Measurements from ENCODE around the gene UBQLN1.

UBQLN1 gene

GRCh38 chr9:83642793-83643192 lies 65.0 kb downstream of the UBQLN1 start:
- no peak overlapping the region for H3K27ac ChIP-seq (ENCODE audit: insufficient read depth, low read length, poor library complexity, severe bottlenecking)
- H3K4me1 ChIP-seq (ENCODE audit: control insufficient read depth, insufficient read depth, low read length, poor library complexity, severe bottlenecking) = no peaks in the 10 kb centered on the region
- no peaks in the 10 kb centered on the region for H3K27me3 ChIP-seq (replicated peaks; ENCODE audit: control insufficient read depth, insufficient read depth, low read length, poor library complexity, severe bottlenecking)
- no peak for DNase-seq
- no peaks in the 10 kb centered on the region for H3K36me3 ChIP-seq (ENCODE audit: control insufficient read depth, insufficient read depth, low read length)
- H3K4me3 ChIP-seq (ENCODE audit: insufficient read depth, low read depth, low read length, poor library complexity, severe bottlenecking) = no peak overlapping the region
- H3K9me3 ChIP-seq (ENCODE audit: control insufficient read depth, low read length) = no peaks in the 10 kb centered on the region

- no peak for DNase-seq
- Histone ChIP-seq H3K27me3 (replicated peaks; ENCODE audit: control insufficient read depth, insufficient read depth, low read length, poor library complexity, severe bottlenecking) (no peaks in the 10 kb centered on the region), H3K36me3 (ENCODE audit: control insufficient read depth, insufficient read depth, low read length) (no peaks in the 10 kb centered on the region), H3K4me1 (ENCODE audit: control insufficient read depth, insufficient read depth, low read length, poor library complexity, severe bottlenecking) (no peaks in the 10 kb centered on the region), H3K9me3 (ENCODE audit: control insufficient read depth, low read length) (no peaks in the 10 kb centered on the region), H3K27ac (ENCODE audit: insufficient read depth, low read length, poor library complexity, severe bottlenecking) (no peak overlapping the region), H3K4me3 (ENCODE audit: insufficient read depth, low read depth, low read length, poor library complexity, severe bottlenecking) (no peak overlapping the region)
These were observed 68.5 kb downstream of the UBQLN1 start for GRCh38 chr9:83639266-83639665.

- no peak for DNase-seq
- no peaks in the 10 kb centered on the region for H3K27me3 ChIP-seq (replicated peaks; ENCODE audit: control insufficient read depth, insufficient read depth, low read length, poor library complexity, severe bottlenecking)
- no peak overlapping the region for H3K4me3 ChIP-seq (ENCODE audit: insufficient read depth, low read depth, low read length, poor library complexity, severe bottlenecking)
These were observed 70.4 kb downstream of the UBQLN1 start for GRCh38 chr9:83637389-83637788.

GRCh38 chr9:83636813-83637212 lies 70.9 kb downstream of the UBQLN1 start:
- Histone ChIP-seq H3K4me1 (ENCODE audit: control insufficient read depth, insufficient read depth, low read length, poor library complexity, severe bottlenecking) (no peaks in the 10 kb centered on the region), H3K36me3 (ENCODE audit: control insufficient read depth, insufficient read depth, low read length) (no peaks in the 10 kb centered on the region), H3K27me3 (replicated peaks; ENCODE audit: control insufficient read depth, insufficient read depth, low read length, poor library complexity, severe bottlenecking) (no peaks in the 10 kb centered on the region), H3K9me3 (ENCODE audit: control insufficient read depth, low read length) (no peaks in the 10 kb centered on the region), H3K27ac (ENCODE audit: insufficient read depth, low read length, poor library complexity, severe bottlenecking) (no peak overlapping the region), H3K4me3 (ENCODE audit: insufficient read depth, low read depth, low read length, poor library complexity, severe bottlenecking) (no peak overlapping the region)
- DNase-seq = no peak

More at GRCh38 chr9:83637389-83637788, 70.4 kb downstream of the UBQLN1 start:
- no peaks in the 10 kb centered on the region for H3K4me1 ChIP-seq (ENCODE audit: control insufficient read depth, insufficient read depth, low read length, poor library complexity, severe bottlenecking)
- no peak overlapping the region for H3K27ac ChIP-seq (ENCODE audit: insufficient read depth, low read length, poor library complexity, severe bottlenecking)
- H3K36me3 ChIP-seq (ENCODE audit: control insufficient read depth, insufficient read depth, low read length) = no peaks in the 10 kb centered on the region
- no peaks in the 10 kb centered on the region for H3K9me3 ChIP-seq (ENCODE audit: control insufficient read depth, low read length)

DNA sequence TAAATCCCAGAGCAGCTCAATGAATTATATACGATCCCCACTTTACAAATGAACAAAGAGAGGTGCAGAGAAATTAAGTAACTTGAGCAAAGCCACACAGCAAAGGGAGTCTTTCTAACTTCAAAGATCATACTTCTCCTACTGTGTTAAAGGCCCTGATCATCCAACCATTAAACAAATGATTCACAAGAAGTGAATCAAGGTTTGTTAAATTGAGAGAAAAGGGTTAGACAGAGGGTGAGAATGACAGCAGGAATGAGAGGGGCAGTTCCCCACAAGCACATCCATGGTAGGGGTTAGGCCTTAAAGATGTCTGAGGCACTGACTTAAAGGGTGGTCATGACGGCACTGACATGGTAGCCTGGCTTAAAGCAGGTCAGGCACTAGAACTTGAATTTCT lies 74.1 kb downstream of the UBQLN1 start:
- Histone ChIP-seq H3K4me1 (ENCODE audit: control insufficient read depth, insufficient read depth, low read length, poor library complexity, severe bottlenecking) (no peaks in the 10 kb centered on the region), H3K4me3 (ENCODE audit: insufficient read depth, low read depth, low read length, poor library complexity, severe bottlenecking) (no peak overlapping the region), H3K27me3 (replicated peaks; ENCODE audit: control insufficient read depth, insufficient read depth, low read length, poor library complexity, severe bottlenecking) (no peaks in the 10 kb centered on the region), H3K36me3 (ENCODE audit: control insufficient read depth, insufficient read depth, low read length) (no peaks in the 10 kb centered on the region), H3K27ac (ENCODE audit: insufficient read depth, low read length, poor library complexity, severe bottlenecking) (no peak overlapping the region), H3K9me3 (ENCODE audit: control insufficient read depth, low read length) (no peaks in the 10 kb centered on the region)
- DNase-seq = no peak

GRCh38 chr9:83633255-83633654 lies 74.5 kb downstream of the UBQLN1 start:
- Histone ChIP-seq H3K27me3 (replicated peaks; ENCODE audit: control insufficient read depth, insufficient read depth, low read length, poor library complexity, severe bottlenecking) (no peaks in the 10 kb centered on the region), H3K27ac (ENCODE audit: insufficient read depth, low read length, poor library complexity, severe bottlenecking) (no peak overlapping the region), H3K4me1 (ENCODE audit: control insufficient read depth, insufficient read depth, low read length, poor library complexity, severe bottlenecking) (no peaks in the 10 kb centered on the region), H3K9me3 (ENCODE audit: control insufficient read depth, low read length) (no peaks in the 10 kb centered on the region), H3K4me3 (ENCODE audit: insufficient read depth, low read depth, low read length, poor library complexity, severe bottlenecking) (no peak overlapping the region), H3K36me3 (ENCODE audit: control insufficient read depth, insufficient read depth, low read length) (no peaks in the 10 kb centered on the region)
- no peak for DNase-seq

DNA sequence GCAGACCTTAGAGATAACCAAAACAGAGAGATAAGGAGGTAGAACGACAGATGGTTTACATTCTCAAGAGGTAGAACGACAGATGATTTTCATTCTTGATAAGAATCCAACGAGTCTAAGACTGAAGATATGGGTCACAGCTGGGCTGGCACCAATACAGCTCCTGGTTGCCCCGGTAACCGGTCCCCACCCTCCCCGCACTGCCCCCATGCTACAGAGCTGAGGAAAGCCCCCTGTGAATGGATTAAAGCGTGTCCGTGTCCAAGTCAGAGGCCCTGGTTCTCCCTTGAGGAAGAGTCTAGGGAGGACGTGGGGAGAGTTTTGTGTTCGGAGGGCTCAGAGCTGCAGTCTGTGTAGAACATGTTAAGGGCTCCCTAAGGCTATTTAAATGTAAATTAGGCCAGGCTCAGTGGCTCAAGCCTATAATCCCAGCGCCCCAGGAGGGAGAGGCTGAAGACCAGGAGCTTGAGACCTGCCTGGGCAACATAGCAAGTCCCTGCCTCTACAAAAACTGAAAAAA lies 76.8 kb downstream of the UBQLN1 start:
- no peak for DNase-seq
- no peaks in the 10 kb centered on the region for H3K9me3 ChIP-seq (ENCODE audit: control insufficient read depth, low read length)
- H3K4me3 ChIP-seq (ENCODE audit: insufficient read depth, low read depth, low read length, poor library complexity, severe bottlenecking) = no peak overlapping the region
- no peak overlapping the region for H3K27ac ChIP-seq (ENCODE audit: insufficient read depth, low read length, poor library complexity, severe bottlenecking)
- no peaks in the 10 kb centered on the region for H3K36me3 ChIP-seq (ENCODE audit: control insufficient read depth, insufficient read depth, low read length)
- H3K27me3 ChIP-seq (replicated peaks; ENCODE audit: control insufficient read depth, insufficient read depth, low read length, poor library complexity, severe bottlenecking) = no peaks in the 10 kb centered on the region
- H3K4me1 ChIP-seq (ENCODE audit: control insufficient read depth, insufficient read depth, low read length, poor library complexity, severe bottlenecking) = no peaks in the 10 kb centered on the region

- Histone ChIP-seq H3K27ac (ENCODE audit: insufficient read depth, low read length, poor library complexity, severe bottlenecking) (no peak overlapping the region), H3K9me3 (ENCODE audit: control insufficient read depth, low read length) (no peaks in the 10 kb centered on the region), H3K4me1 (ENCODE audit: control insufficient read depth, insufficient read depth, low read length, poor library complexity, severe bottlenecking) (peaks cover 5% of the 10 kb centered on the region), H3K4me3 (ENCODE audit: insufficient read depth, low read depth, low read length, poor library complexity, severe bottlenecking) (no peak overlapping the region), H3K27me3 (replicated peaks; ENCODE audit: control insufficient read depth, insufficient read depth, low read length, poor library complexity, severe bottlenecking) (no peaks in the 10 kb centered on the region), H3K36me3 (ENCODE audit: control insufficient read depth, insufficient read depth, low read length) (no peaks in the 10 kb centered on the region)
- DNase-seq = no peak
These were observed 78.2 kb downstream of the UBQLN1 start for GRCh38 chr9:83629433-83630104.

DNA sequence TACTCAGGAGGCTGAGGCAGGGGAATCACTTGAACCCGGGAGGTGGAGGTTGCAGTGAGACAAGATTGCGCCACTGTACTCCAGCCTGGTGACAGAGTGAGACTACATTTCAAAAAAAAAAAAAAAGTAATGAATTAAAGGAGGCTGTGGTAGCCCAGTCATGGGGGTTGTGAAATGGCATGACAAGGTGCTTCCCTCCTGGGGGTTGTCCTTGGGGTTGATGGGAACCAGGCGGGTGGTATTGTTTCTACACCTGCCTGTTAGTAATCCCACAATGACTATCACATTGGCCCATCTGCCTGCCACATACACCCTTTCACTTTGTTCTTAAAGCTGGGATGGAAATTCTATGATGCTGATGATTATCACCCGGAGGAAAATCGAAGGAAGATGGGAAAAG lies 79.2 kb downstream of the UBQLN1 start:
- H3K36me3 ChIP-seq (ENCODE audit: control insufficient read depth, insufficient read depth, low read length) = no peaks in the 10 kb centered on the region
- H3K9me3 ChIP-seq (ENCODE audit: control insufficient read depth, low read length) = no peaks in the 10 kb centered on the region
- no peak for DNase-seq
- H3K4me3 ChIP-seq (ENCODE audit: insufficient read depth, low read depth, low read length, poor library complexity, severe bottlenecking) = no peak overlapping the region
- H3K27me3 ChIP-seq (replicated peaks; ENCODE audit: control insufficient read depth, insufficient read depth, low read length, poor library complexity, severe bottlenecking) = no peaks in the 10 kb centered on the region
- H3K27ac ChIP-seq (ENCODE audit: insufficient read depth, low read length, poor library complexity, severe bottlenecking) = no peak overlapping the region
- peaks cover 15% of the 10 kb centered on the region for H3K4me1 ChIP-seq (ENCODE audit: control insufficient read depth, insufficient read depth, low read length, poor library complexity, severe bottlenecking)

- H3K4me3 ChIP-seq (ENCODE audit: insufficient read depth, low read depth, low read length, poor library complexity, severe bottlenecking) = no peak overlapping the region
- H3K9me3 ChIP-seq (ENCODE audit: control insufficient read depth, low read length) = no peaks in the 10 kb centered on the region
- no peaks in the 10 kb centered on the region for H3K36me3 ChIP-seq (ENCODE audit: control insufficient read depth, insufficient read depth, low read length)
- no peak for DNase-seq
- H3K4me1 ChIP-seq (ENCODE audit: control insufficient read depth, insufficient read depth, low read length, poor library complexity, severe bottlenecking) = peaks cover 19% of the 10 kb centered on the region
- no peak overlapping the region for H3K27ac ChIP-seq (ENCODE audit: insufficient read depth, low read length, poor library complexity, severe bottlenecking)
- no peaks in the 10 kb centered on the region for H3K27me3 ChIP-seq (replicated peaks; ENCODE audit: control insufficient read depth, insufficient read depth, low read length, poor library complexity, severe bottlenecking)
These were observed 82.6 kb downstream of the UBQLN1 start for GRCh38 chr9:83625178-83625577.
